ENCODE data around the gene RICTOR. TPM values are rescaled to one million over a fixed set of nuclear protein-coding genes. Genes with fewer than 3 reads are reported as not detected.

RICTOR gene
- total RNA-seq, 1 experiment from 2014 or later: 22.4 TPM

- TF ChIP-seq ZNF425 (CRISPR knock-in tag; conservative IDR thresholded peaks at IDR 0.05) (no peak), FOXP1 (CRISPR knock-in tag; IDR thresholded peaks at IDR 0.05; ENCODE audit: borderline replicate concordance) (no peak)
Observed at GRCh38 chr5:39100301-39100850, 26.2 kb upstream of the RICTOR start (continued).

- Mint-ChIP-seq H3K9me3 (no peaks in the 10 kb centered on the region), H3K36me3 (no peaks in the 10 kb centered on the region), H3K4me1 (no peaks in the 10 kb centered on the region), H3K27me3 (ENCODE audit: low read depth) (no peaks in the 10 kb centered on the region), H3K4me3 (no peak overlapping the region), H3K27ac (no peak overlapping the region)
- ChIA-PET CTCF (no interaction called here), POLR2A (no interaction called here)
- ATAC-seq (no peak), DNase-seq (ENCODE audit: low spot score) (no peak)
- TF ChIP-seq ZNF532 (CRISPR knock-in tag; IDR thresholded peaks at IDR 0.05; ENCODE audit: borderline replicate concordance) (no peak), RORB (CRISPR knock-in tag; IDR thresholded peaks at IDR 0.05) (no peak), ZNF232 (CRISPR knock-in tag; IDR thresholded peaks at IDR 0.05) (no peak)
Observed at GRCh38 chr5:39099831-39100230, 25.6 kb upstream of the RICTOR start.

GRCh38 chr5:39093352-39093751, 19.2 kb upstream of the RICTOR start:
- TF ChIP-seq NR2C2 (CRISPR knock-in tag; IDR thresholded peaks at IDR 0.05) (no peak), ZSCAN18 (CRISPR knock-in tag; IDR thresholded peaks at IDR 0.05) (no peak)
- Mint-ChIP-seq H3K4me3 (no peak overlapping the region), H3K9me3 (peaks cover 17% of the 10 kb centered on the region), H3K27me3 (ENCODE audit: low read depth) (0 out of 2 replicates have a peak, but pooled peaks cover 3% of the 10 kb centered on the region), H3K36me3 (no peaks in the 10 kb centered on the region), H3K27ac (no peak overlapping the region), H3K4me1 (peaks cover 4% of the 10 kb centered on the region; the same call in 1 of the 2 replicates)
- POLR2A ChIA-PET: no interaction called here
- no peak for DNase-seq (ENCODE audit: low spot score)
- CTCF ChIA-PET: interaction anchor here (0.6 to 1.5 kb wide), 2 partner anchors 13 kb away, joined by 3 to 5 read pairs; no protein-coding TSS in a partner anchor
- ATAC-seq: no peak

GRCh38 chr5:39092581-39093351, 18.6 kb upstream of the RICTOR start:
- H3K27ac Mint-ChIP-seq: no peak overlapping the region

More at GRCh38 chr5:39092581-39093351, 18.6 kb upstream of the RICTOR start:
- Mint-ChIP-seq H3K9me3 (peaks cover 17% of the 10 kb centered on the region), H3K36me3 (no peaks in the 10 kb centered on the region), H3K27me3 (ENCODE audit: low read depth) (0 out of 2 replicates have a peak, but pooled peaks cover 3% of the 10 kb centered on the region), H3K4me1 (peaks cover 4% of the 10 kb centered on the region; the same call in 1 of the 2 replicates), H3K4me3 (no peak overlapping the region)
- POLR2A ChIA-PET: no interaction called here
- no peak for DNase-seq (ENCODE audit: low spot score)
- no peak for ATAC-seq
- CTCF ChIA-PET: interaction anchor here (0.6 to 1.5 kb wide), 3 partner anchors 12 to 13 kb away, joined by 3 to 5 read pairs (median 3); no protein-coding TSS in a partner anchor
- TF ChIP-seq HMGXB4 (CRISPR knock-in tag; IDR thresholded peaks at IDR 0.05) (no peak), NFYB (CRISPR knock-in tag; conservative IDR thresholded peaks at IDR 0.05; ENCODE audit: low read depth) (no peak), TP53 (CRISPR knock-in tag; IDR thresholded peaks at IDR 0.05) (no peak), MYBL2 (CRISPR knock-in tag; IDR thresholded peaks at IDR 0.05) (no peak), STAT6 (CRISPR knock-in tag; conservative IDR thresholded peaks at IDR 0.05; ENCODE audit: low read depth) (no peak), ZNF121 (CRISPR knock-in tag; IDR thresholded peaks at IDR 0.05) (no peak), TEAD4 (CRISPR knock-in tag; IDR thresholded peaks at IDR 0.05) (no peak), RORB (CRISPR knock-in tag; IDR thresholded peaks at IDR 0.05) (no peak), ZNF138 (CRISPR knock-in tag; conservative IDR thresholded peaks at IDR 0.05) (no peak), ZNF396 (CRISPR knock-in tag; IDR thresholded peaks at IDR 0.05; ENCODE audit: borderline replicate concordance) (no peak)
